ENCODE data around the gene SMCHD1. TPM values are rescaled to one million over a fixed set of nuclear protein-coding genes. Genes with fewer than 3 reads are reported as not detected.
"Not testable (repeated sequence)": the region's sequence is repeated elsewhere in the genome, so short reads cannot be mapped to it uniquely, and the experiment has no call there.

SMCHD1 gene
- total RNA-seq, 1 donor from 2014 or later: 58.5 TPM

DNA sequence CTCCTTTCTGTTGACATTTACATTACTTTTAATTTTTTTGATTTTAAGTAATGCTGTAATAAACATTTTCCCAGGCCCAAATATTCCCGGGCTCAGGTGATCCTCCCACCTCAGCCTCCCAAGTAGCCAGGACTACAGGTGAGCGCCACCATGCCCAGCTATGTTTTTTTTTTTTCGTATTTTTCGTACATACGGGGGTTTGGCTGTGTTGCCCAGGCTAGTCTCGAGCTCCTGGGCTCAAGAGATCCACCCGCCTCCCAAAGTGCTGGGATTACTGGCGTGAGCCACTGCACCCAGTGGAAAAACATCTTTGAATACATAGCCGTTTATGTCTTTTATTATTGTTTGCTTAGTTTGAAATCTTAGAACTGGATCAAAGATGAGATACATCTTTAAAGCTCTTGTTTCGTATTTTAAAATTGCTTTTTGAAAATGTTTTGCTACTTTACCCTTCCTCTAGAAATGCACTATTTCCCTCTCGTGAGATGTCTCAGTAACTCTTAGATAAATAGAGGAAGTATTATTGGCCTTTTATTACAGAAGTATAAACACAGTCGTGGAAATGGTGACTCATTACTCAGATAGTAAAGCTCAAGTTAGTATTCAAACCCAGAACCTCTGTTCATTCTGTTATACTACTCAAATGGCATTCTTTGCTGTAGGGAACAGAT lies 2.4 kb downstream of the SMCHD1 start:
- peak; percentile 86 for DNase-seq

DNA sequence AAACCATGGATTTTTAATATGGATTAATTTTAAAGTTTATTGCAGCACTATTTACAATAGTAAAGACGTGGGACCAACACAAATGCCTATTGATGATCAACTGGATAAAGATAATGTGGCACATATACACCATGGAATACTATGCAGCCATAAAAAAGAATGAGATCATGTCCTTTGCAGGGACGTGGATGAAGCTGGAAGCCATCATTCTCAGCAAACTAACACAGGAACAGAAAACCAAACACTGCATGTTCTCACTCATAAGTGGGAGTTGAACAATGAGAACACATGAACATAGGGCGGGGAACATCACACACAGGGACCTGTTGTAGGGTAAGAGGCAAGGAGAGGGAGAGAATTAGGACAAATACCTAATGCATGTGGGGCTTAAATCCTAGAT lies 5.3 kb downstream of the SMCHD1 start:
- not testable (repeated sequence) for DNase-seq

DNA sequence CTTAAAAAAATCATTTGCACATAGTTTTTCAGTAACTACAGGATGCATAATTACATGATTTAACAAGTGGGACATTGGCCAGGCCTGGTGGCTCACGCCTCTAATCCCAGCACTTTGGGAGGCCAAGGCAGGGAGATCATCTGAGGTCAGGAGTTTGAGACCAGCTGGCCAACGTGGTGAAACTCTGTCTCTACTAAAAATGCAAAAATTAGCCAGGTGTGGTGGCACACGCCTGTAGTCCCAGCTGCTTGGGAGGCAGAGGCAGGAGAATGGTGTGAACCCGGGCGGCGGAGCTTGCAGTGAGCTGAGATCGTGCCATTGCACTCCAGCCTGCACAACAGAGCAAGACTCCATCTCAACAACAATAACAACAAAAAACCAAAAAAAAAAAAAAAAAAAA lies 6.8 kb downstream of the SMCHD1 start:
- DNase-seq: not testable (repeated sequence)

DNA sequence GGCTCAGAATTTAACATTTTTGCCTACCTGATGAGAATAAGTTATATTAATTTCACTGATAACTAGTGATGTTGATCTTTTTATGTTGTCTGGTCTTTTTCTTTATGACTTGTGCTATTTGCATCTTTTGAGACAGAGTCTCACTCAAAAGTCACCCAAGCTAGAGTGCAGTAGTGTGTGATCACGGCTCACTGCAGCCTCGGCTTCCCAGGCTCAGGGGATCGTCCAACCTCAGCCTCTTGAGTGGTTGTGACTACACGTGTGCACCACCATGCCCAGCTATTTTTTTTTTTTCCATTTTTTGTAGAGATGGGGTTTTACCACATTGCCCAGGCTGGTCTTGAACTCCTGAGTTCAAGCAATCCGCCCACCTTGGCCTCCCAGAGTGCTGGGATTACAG lies 7.5 kb downstream of the SMCHD1 start:
- no peak for DNase-seq

DNA sequence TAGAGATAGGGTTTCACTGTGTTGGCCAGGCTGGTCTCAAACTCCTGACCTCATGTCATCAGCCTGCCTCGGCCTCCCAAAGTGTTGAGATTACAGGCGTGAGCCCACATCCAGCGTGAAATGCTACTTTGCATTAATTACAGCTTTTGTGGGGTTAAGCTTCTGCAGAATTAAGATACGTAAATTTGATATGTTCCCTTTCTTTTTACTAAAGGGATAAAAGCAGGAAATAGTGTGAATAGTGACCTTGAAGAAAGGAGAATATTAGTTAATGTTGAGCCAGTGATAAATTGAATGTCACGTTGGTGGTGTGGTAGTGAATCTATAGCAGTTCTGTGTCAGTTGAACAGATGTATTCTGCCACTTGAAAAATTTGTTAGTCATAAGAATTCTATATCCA lies 16.9 kb downstream of the SMCHD1 start:
- no peak for DNase-seq

DNA sequence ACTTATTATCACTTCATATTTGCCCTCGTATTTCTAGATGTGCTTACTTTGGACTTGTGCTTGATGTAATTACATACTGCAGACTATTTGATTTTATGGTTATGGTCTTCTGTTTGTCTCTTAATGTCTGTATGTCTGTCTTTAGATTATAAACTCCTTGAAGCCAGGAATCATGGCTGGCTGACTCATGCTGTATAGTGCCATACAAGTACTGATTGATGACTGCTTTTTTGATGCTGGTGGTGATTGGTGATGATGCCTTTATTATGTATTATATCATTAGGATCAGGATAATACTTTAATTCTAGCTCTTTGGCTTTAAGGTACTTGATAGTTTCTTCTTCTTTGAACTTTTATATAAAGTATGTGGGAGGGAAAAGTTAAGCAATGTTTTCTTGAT lies 17.3 kb downstream of the SMCHD1 start:
- no peak for DNase-seq

DNA sequence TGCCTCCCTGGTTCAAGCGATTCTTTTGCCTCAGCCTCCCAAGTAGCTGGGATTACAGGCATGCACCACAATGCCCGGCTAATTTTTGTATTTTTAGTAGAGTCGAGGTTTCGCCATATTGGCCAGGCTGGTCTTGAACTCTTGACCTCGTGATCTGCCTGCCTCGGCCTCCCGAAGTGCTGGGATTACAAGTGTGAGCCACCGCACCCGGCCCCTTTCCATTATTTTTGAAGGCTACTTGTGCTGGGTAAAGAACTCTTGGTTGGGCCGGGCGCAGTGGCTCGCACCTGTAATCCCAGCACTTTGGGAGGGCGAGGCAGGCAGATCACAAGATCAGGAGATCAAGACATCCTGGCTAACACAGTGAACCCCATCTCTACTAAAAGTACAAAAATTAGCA lies 23.4 kb downstream of the SMCHD1 start:
- DNase-seq: not testable (repeated sequence)

DNA sequence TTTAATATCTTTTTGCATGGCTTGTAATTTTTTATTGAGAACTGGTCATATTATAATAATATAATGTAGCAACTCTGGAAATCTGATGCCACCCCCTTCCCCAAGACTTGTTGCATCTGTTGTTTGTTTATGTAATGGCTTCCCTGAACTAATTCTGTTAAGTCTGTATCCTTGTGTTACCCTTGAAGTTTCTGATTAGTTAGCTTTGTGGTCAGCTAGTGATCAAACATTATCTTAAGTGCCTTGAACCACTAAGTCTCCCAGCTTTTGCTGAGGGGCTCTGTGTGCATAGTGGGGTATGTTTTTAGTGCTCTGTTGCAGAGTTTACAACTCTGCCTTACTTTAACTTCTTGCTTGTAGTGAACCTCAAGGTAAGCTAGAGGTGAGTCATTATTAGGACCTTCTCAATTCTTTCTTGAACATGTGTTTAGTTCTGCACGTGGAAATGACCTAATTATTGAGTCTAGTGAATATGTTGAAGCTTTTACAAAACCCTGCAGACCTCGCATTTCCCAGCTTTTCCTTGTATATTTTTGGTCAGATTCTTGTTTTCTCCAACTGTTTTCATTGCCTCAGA lies 24.8 kb downstream of the SMCHD1 start:
- no peak for DNase-seq

DNA sequence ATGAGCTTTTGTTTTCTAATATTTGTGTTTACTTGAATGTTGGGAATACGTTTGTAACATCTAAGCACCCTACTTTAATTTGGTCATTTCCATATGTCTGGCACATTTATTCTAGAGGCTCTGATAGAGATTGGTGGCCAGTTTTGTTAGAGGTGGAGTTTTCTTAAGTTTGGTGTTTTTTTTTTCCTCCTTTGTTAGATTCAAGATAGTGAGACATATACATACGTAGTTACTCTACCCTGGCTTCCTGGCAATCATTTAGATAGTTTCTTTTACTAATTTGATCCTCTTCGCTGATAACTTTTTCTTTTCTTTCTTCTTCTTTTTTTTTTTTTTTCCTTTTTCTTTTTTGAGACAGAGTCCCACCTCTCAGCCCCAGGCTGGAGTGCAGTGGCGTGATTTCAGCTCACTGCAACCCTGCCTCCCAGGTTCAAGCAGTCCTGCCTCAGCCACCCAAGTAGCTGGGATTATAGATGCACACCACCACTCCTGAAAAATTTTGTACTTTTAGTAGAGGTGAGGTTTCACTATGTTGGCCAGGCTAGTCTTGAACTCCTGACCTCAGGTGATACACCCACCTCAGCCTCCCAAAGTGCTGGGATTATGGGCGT lies 26.6 kb downstream of the SMCHD1 start:
- DNase-seq: no peak

DNA sequence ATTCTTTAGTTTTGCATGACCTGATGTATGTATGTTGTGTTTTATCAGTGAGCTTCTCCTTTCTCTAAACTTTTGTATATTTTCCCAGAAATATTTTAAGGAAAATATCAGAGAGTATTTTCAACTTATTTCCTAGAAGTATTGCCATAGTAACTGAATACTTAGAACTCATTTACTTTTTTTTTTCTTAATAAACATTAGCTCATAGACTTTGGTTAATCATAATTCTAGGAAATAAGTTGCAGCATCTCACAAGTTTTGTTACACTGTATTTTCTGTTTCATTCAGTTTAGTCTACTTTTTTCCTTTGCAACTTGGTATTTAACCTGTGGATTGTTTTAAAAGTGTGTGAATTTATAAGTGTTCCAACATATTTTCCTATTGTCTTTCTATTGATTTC lies 27.5 kb downstream of the SMCHD1 start:
- DNase-seq: no peak

DNA sequence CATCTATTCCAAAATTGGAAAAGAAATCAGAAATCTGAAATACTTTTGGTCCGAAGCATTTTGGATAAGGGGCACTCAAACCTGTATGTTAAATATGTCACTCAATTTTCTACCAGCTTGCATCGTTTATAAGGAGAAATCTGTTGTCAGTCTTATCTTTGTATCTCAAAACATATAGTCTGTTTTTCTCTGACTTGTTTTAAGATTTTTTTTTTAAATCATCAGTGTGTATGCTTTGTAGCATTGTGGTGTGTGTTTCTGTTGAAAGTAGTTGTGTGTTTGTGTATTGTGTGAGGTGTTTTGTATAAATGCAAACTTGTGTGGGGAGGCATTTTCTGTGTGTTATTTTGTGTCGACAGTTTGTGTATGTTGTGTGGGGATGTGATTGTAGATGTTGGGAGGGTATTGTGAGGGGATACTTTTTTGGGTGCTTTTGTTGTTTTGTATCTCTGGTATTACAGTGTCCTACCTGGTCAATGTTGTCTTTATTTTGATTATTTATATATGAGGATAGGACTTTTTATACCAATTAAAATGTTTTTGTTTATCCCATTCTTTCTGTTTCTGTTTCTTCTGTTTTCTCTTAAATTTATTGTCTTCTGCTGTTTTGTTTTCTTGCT lies 30.9 kb downstream of the SMCHD1 start:
- peak; percentile 3 for DNase-seq

DNA sequence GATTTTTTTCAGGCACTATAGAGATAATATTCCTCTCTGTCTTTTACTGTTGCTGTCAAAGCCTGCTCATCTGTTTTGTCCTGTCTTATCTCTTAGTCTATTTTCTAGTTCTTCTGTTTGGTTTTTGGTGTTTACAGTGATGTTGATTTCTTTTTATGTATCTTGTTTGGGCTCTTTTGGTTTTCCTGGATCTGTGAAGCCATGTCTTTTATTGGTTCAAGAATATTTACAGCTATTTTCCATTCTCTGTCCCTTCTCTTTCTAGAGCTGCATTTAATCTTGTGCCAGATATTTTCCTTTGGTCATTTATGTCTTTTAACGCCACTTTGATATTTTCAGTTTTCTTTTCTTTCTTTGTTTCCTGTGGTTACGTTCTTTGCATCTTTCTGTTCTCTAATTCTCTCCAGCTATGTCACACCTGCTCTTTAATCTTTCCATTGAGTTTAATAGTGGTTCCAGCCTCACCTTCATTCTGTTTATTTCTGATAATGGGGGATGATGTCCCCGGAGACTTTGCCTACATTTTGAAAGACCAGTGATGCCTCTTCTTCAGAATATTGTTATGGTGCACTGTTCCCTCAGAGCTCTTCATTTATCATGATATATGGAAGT lies 32.0 kb downstream of the SMCHD1 start:
- DNase-seq: no peak

DNA sequence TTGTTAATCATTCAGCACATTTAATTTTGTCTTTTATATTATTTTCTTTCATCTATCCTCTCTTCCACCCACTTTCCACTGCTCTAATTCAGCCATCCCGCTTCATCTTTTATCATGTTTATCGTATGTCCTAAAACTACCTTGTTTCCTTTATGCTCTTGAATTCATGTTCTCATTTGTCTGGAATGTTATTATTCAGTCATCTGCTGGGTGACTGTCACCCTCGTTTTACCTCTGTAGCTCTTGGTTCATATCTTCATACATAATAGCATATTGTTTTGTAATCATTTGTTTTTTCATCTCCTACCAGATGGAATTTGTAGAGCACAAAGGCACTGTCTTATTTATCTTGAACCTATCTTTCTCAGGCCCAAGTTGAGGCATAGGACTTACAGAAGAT lies 37.0 kb downstream of the SMCHD1 start:
- no peak for DNase-seq

DNA sequence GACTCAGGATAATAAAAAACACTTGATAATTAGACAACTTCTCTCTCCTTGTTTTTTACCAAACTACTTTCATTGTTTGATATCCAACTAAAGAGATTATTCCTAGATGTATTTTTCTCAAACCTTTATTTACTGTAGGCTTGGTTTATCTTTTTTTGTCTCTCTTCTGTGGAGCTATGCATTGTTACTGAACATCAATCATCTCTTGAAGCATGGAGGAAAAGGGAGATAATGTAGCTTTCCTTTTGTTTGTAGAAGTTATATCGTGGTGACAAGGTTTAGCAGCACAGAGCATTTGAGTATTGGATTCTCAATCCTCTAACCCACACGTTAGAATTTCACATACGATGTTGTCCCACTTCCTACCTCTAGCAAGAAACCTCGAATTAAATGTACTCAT lies 41.7 kb downstream of the SMCHD1 start:
- no peak for DNase-seq

DNA sequence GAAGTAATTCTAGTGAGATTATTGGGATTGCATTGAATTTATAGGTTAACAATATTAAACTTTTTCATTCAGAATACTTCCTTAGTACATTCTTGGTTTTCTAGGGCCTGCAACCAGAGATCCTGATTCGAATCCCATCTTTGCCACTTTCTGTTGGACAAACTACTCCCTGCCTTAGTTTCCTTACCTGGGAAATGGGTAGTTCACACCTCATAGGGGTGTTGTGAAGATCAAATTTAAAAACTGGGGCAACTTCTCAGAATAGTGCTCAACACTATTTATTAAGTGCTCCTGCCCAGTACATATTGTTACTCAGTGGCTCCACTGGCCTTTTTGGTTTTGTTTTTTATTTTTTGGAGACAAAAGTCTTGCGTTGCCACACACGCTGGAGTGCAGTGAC lies 43.5 kb downstream of the SMCHD1 start:
- no peak for DNase-seq

DNA sequence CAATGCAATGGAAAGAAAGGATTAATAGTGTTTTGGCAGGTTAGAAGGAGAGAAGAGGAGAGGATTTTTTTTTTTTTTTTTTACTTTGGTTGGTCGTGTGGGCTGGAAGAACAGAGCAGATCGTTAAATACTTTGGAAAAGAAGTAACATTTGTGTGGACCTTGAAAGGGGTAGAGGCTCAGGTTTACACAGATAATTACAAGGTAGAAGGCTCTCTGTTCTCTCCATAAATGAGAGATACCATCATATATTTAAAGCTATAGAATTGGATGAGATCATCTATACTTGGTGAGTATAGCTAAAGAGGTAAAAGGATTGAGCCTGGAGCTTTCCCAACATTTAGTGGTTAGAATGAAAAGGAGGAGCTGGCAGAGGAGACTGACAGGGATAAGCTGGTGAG lies 49.0 kb downstream of the SMCHD1 start:
- no peak for DNase-seq

DNA sequence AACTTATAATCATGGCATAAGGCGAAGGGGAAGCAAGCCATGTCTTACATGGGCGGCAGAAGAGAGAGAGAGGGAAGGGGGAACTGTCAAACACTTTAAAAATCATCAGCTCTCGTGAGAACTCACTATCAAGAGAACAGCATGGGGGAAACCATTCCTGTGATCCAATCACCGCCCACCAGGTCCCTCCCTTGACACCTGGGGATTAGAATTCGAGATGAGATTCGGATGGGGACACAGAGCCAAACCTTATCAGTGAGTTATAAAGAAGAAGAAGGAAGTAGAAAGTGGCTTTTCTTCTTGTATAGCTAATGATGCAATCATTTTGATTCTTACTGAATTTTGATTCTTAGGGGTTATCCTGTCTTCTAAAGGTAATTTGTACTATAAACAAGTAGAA lies 51.4 kb downstream of the SMCHD1 start:
- DNase-seq: no peak

DNA sequence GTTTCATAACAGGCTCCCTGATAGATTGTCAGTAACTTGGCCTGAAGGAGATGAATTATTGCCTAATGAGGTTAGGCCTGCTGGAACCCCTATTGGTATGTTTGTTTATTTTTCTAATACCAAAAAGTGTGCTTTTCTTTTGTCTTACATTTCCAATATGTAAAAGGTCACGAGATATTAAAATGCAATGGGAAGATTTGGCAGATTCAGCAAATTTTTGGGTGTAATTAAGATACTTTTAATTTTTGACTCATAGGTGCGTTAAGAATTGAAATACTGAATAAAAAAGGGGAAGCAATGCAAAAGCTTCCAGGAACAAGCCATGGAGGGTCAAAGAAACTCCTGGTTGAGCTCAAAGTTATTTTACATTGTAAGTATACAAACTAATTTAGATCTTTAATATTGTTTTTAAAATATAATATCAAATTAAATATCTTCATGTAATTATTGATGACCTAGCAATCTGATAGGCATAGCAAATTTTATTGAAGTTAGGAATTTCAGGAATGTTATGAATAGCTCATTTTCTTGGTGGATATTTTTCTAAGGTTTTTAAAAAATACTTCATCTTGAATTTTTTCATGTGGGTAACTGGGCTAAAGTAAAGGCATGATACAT lies 52.1 kb downstream of the SMCHD1 start:
- DNase-seq: no peak

DNA sequence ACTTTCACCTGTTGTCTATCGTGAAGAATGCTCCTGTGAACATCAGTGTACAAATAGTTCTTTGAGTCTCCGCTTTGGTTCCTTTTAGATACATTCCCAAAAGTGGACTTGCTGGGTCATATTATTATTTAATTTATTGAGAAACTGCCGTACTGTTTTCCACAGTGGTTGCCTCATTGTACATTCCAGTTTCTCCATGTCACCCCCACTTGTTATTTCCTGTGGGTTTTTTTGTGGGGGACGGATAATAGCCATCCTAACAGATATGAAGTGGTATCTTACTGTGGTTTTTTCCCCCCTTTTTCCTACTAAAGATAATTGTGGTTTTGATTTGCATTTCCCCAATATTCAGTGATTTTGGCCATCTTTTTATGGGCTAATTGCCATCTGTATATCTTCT lies 53.8 kb downstream of the SMCHD1 start:
- DNase-seq: no peak

DNA sequence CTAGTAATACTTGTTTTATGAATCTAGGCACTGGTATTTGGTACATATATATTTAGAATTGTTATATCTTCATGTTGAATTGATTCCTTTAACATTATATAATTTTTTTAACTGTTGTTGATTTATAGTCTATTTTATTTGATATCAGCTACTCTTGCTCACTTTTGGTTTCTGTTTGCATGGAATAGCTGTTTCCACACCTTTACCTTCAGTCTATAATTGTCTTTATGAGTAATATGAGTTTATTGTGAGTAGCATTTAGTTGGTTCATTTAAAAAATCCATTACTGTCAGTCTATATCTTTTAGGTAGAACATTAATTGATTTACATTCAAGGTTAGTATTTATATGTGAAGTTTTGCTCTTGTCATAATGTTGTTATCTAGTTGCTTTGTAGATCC lies 58.6 kb downstream of the SMCHD1 start:
- DNase-seq: no peak

DNA sequence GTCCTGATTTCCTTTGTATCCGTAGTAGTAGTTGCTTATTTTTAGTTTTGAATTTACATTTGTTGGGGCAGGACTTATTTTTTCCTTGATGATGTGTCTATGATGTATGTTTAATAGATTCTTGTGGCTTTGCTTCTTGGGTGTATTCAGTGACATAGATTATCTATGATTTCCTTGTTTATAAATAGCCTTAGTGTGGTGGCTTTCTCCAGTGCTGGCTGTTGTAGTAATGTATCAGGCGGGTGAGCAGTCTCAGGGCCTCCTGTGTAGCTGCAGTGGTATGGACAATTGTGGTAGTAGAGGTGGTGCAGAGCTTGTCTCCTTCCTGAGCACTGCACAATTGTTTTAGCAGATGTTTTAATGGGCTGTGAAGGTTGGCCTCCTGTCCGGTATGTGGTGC lies 60.5 kb downstream of the SMCHD1 start:
- DNase-seq: no peak

DNA sequence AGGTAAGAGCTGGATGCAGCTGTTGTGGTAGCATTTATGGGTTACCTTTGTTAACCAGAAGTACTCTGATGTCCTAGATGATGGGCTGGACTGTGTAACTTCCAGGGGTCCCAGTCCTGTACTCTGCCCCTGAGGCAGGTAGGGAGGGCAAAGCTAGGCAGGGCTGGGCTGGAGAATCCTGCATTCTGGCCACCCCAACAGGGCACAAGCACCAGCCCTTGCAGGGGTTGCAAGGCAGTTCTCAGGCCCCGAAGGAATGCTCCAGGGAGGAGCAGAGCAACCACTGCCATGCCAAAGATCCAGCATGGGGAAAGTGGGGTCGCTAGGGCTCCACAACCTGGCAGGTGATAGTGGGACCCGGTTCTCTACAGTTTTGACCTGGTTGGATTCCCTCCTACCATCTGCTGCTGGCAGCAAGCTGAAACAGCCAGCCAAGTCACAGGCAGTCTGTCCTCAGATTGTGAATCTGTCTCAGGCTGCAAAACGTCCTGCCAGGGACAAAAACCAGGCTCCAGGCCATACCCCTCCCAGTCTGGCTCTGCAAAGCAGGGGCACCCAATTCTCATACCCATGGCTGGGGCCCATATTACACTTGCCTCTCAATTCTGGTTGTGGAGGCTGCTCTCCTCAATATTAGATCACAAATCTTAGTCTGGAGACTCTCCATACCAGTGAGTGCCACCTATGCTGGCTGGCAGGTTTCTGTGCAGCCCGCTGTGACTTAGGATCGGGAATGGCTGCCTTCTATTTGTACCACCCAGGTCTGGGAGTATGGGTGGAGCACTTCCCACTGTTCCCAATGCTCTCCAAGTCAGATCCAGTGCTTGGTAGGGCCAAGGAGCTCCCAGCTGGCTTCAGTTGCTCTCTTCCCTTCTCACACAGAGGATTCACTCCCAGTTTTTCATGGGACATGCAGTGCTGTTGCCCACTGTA lies 61.1 kb downstream of the SMCHD1 start:
- no peak for DNase-seq
